ENCODE data around the gene FHIT. TPM values are rescaled to one million over a fixed set of nuclear protein-coding genes. Genes with fewer than 3 reads are reported as not detected.

Gene FHIT
- polyA plus RNA-seq, 1 of the 3 experiments (the other 2 are of a cell fraction), result 0.41 TPM

DNA sequence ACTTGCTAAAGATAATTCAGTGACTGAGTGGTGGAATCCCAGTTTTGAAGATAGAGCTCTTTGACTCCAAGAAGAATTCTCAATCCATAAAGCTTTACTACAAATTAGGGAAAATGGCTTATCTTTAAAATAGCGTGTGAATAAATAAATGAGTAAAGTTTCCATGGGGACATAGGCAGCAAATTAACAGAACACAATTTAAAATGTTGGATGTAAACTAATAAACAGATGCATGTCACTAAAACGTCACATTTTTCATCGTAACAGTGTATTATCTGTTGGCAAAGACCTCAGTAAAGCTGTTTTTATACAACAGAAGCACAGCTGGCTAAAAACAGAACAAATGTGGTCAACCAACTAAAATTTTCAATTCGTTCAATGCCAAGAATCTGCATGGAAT, 1287.6 kb downstream of the FHIT start:
- Histone ChIP-seq H3K27me3 (ENCODE audit: insufficient read depth) (no peaks in the 10 kb centered on the region), H3K36me3 (replicated peaks in 1 of 2; ENCODE audit: control insufficient read depth in 1 of 2, insufficient read depth in 2 of 2, low read length in 1 of 2) (no peaks in the 10 kb centered on the region), H2AFZ (ENCODE audit: low read depth) (no peak overlapping the region), H3K9me2 (no peaks in the 10 kb centered on the region), H3K79me2 (ENCODE audit: insufficient read depth) (no peaks in the 10 kb centered on the region), H3F3A (replicated peaks; ENCODE audit: insufficient read depth) (no peaks in the 10 kb centered on the region), H3K27ac (ENCODE audit: low read depth in 2 of 2, low read length in 1 of 2) (no peak overlapping the region), H4K20me1 (ENCODE audit: insufficient read depth) (no peaks in the 10 kb centered on the region), H3K4me2 (no peak overlapping the region), H3K4me3 (ENCODE audit: low read depth in 2 of 2, low read length in 1 of 2) (no peak overlapping the region), H3K9ac (no peak overlapping the region), H3K9me3 (no peaks in the 10 kb centered on the region), H3K4me1 (ENCODE audit: control insufficient read depth in 1 of 2, insufficient read depth in 2 of 2, low read depth in 1 of 2, low read length in 1 of 2) (no peaks in the 10 kb centered on the region)
- 44% methylated on average over 4 of the region's 4 CpGs for WGBS (ENCODE audit: low lambda C conversion rate)
- ChIA-PET POLR2A (no interaction called here), CTCF (no interaction called here)
- TF ChIP-seq RCOR1 (IDR thresholded peaks at IDR 0.05; ENCODE audit: low read length), result no peak
- TF ChIP-seq, protein P1, sequence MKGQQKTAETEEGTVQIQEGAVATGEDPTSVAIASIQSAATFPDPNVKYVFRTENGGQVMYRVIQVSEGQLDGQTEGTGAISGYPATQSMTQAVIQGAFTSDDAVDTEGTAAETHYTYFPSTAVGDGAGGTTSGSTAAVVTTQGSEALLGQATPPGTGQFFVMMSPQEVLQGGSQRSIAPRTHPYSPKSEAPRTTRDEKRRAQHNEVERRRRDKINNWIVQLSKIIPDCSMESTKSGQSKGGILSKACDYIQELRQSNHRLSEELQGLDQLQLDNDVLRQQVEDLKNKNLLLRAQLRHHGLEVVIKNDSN (IDR thresholded peaks at IDR 0.05; ENCODE audit: borderline replicate concordance, low read depth), result no peak
- TF ChIP-seq, protein P2, sequence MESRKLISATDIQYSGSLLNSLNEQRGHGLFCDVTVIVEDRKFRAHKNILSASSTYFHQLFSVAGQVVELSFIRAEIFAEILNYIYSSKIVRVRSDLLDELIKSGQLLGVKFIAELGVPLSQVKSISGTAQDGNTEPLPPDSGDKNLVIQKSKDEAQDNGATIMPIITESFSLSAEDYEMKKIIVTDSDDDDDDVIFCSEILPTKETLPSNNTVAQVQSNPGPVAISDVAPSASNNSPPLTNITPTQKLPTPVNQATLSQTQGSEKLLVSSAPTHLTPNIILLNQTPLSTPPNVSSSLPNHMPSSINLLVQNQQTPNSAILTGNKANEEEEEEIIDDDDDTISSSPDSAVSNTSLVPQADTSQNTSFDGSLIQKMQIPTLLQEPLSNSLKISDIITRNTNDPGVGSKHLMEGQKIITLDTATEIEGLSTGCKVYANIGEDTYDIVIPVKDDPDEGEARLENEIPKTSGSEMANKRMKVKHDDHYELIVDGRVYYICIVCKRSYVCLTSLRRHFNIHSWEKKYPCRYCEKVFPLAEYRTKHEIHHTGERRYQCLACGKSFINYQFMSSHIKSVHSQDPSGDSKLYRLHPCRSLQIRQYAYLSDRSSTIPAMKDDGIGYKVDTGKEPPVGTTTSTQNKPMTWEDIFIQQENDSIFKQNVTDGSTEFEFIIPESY (IDR thresholded peaks at IDR 0.05; ENCODE audit: borderline replicate concordance, low read depth), result no peak
- TF ChIP-seq ELF1 (IDR thresholded peaks at IDR 0.05), result no peak
- TF ChIP-seq TCF12 (IDR thresholded peaks at IDR 0.05), result no peak
- no peak for TF ChIP-seq SMC3 (IDR thresholded peaks at IDR 0.05; ENCODE audit: low read depth, low read length)
- no peak for TF ChIP-seq GATA2 (CRISPR knock-in tag; IDR thresholded peaks at IDR 0.05)
- no peak for TF ChIP-seq TAF1 (IDR thresholded peaks at IDR 0.05; ENCODE audit: borderline replicate concordance, low read depth, low read length)
- no peak for TF ChIP-seq EP300 (IDR thresholded peaks at IDR 0.05; ENCODE audit: borderline replicate concordance in 1 of 2, low read depth in 1 of 2, low read length in 1 of 2)
- TF ChIP-seq RAD21 (IDR thresholded peaks at IDR 0.05; ENCODE audit: low read length), result no peak
- no peak for TF ChIP-seq JUND (IDR thresholded peaks at IDR 0.05)
- TF ChIP-seq MXI1 (IDR thresholded peaks at IDR 0.05; ENCODE audit: low read depth, low read length), result no peak
- no peak for TF ChIP-seq RXRA (IDR thresholded peaks at IDR 0.05; ENCODE audit: borderline replicate concordance, low read depth)
- TF ChIP-seq NFIC (IDR thresholded peaks at IDR 0.05; ENCODE audit: borderline replicate concordance), result no peak
- no peak for TF ChIP-seq NRF1 (IDR thresholded peaks at IDR 0.05; ENCODE audit: low read depth, low read length)
- TF ChIP-seq, protein P3, sequence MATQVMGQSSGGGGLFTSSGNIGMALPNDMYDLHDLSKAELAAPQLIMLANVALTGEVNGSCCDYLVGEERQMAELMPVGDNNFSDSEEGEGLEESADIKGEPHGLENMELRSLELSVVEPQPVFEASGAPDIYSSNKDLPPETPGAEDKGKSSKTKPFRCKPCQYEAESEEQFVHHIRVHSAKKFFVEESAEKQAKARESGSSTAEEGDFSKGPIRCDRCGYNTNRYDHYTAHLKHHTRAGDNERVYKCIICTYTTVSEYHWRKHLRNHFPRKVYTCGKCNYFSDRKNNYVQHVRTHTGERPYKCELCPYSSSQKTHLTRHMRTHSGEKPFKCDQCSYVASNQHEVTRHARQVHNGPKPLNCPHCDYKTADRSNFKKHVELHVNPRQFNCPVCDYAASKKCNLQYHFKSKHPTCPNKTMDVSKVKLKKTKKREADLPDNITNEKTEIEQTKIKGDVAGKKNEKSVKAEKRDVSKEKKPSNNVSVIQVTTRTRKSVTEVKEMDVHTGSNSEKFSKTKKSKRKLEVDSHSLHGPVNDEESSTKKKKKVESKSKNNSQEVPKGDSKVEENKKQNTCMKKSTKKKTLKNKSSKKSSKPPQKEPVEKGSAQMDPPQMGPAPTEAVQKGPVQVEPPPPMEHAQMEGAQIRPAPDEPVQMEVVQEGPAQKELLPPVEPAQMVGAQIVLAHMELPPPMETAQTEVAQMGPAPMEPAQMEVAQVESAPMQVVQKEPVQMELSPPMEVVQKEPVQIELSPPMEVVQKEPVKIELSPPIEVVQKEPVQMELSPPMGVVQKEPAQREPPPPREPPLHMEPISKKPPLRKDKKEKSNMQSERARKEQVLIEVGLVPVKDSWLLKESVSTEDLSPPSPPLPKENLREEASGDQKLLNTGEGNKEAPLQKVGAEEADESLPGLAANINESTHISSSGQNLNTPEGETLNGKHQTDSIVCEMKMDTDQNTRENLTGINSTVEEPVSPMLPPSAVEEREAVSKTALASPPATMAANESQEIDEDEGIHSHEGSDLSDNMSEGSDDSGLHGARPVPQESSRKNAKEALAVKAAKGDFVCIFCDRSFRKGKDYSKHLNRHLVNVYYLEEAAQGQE (IDR thresholded peaks at IDR 0.05; ENCODE audit: low read depth, low read length), result no peak
- TF ChIP-seq, protein P4, sequence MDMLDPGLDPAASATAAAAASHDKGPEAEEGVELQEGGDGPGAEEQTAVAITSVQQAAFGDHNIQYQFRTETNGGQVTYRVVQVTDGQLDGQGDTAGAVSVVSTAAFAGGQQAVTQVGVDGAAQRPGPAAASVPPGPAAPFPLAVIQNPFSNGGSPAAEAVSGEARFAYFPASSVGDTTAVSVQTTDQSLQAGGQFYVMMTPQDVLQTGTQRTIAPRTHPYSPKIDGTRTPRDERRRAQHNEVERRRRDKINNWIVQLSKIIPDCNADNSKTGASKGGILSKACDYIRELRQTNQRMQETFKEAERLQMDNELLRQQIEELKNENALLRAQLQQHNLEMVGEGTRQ (IDR thresholded peaks at IDR 0.05; ENCODE audit: borderline replicate concordance, low read depth, low read length), result no peak
- TF ChIP-seq CHD2 (IDR thresholded peaks at IDR 0.05; ENCODE audit: low read length, partially characterized antibody), result no peak
- DNase-seq, result no peak
